Subcutaneous preadipocyte (primary cell): ENCODE measurements around the gene RNU6-9. TPM values are rescaled to one million over a fixed set of nuclear protein-coding genes. Genes with fewer than 3 reads are reported as not detected.

ENCODE experiments used
- small RNA-seq: library from RNA; depleted of rRNA; stranded (forward); fragments of <200 nt; gene quantifications from one replicate; pipeline ENCODE3, GENCODE V24; 2012
- total RNA-seq: library from RNA; depleted of rRNA; stranded (reverse); fragments of >200 nt; gene quantifications from 2 replicates; pipeline ENCODE4 v1.2.3, GENCODE V29; 2012

Gene RNU6-9
- total RNA-seq: not detected in 2 replicates

DNA sequence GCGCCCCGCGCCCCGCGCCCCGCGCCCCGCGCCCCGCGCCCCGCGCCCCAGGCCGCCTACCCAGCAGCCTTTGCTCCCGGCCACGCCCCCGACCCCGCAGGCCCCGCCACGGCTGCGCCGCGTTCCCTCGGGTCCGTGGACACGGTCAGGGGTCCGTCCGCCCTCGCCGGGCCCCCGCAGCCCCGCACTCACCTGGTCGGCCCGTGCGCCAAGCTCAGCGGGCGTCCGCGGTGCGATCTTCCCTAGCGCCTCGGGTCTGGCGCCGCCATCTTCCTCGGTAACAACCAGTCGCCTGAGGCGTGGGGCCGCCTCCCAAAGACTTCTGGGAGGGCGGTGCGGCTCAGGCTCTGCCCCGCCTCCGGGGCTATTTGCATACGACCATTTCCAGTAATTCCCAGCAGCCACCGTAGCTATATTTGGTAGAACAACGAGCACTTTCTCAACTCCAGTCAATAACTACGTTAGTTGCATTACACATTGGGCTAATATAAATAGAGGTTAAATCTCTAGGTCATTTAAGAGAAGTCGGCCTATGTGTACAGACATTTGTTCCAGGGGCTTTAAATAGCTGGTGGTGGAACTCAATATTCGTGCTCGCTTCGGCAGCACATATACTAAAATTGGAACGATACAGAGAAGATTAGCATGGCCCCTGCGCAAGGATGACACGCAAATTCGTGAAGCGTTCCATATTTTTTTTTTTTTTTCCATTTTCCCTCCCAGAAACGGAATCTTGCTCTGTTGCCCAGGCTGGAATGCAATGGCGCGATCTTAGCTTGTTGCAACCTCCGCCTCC is at the start of gene RNU6-9, which contains the start of gene MED16:
TSS of gene RNU6-9 (plus strand) at position 591 of the 796 bp plus-strand sequence.
TSS of gene MED16 (minus strand) at position 294 of the 796 bp plus-strand sequence. CDS start 2,056 bp downstream, outside the sequence.

DNA sequence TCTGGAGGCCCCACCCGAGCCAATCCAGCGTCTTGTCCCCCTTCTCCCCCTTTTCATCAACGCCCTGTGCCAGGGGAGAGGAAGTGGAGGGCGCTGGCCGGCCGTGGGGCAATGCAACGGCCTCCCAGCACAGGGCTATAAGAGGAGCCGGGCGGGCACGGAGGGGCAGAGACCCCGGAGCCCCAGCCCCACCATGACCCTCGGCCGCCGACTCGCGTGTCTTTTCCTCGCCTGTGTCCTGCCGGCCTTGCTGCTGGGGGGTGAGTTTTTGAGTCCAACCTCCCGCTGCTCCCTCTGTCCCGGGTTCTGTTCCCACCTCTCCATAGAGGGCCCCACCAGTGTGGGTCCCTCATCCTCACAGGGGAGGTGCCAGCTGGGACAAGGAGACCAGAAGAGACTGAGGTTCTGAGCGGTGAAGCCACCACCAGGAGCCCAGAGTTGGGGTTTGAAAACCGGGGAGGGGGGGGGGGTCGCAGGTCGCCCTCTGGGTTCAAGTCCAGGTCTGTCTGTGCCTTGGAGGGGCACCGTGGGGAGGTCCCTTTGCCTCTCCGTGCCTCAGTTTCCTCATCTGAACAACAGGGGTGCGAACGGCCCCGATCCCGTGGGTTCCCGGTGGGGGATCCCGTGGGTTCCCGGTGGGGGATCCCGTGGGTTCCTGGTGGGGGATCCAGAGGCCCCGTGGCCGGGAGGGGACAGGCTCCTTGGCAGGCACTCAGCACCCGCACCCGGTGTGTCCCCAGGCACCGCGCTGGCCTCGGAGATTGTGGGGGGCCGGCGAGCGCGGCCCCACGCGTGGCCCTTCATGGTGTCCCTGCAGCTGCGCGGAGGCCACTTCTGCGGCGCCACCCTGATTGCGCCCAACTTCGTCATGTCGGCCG is 40.9 kb upstream of the RNU6-9 start, which contains the start of gene ELANE:
TSS of gene ELANE (plus strand) at position 168 of the 878 bp plus-strand sequence. CDS start at position 194, 26 bp downstream.

DNA sequence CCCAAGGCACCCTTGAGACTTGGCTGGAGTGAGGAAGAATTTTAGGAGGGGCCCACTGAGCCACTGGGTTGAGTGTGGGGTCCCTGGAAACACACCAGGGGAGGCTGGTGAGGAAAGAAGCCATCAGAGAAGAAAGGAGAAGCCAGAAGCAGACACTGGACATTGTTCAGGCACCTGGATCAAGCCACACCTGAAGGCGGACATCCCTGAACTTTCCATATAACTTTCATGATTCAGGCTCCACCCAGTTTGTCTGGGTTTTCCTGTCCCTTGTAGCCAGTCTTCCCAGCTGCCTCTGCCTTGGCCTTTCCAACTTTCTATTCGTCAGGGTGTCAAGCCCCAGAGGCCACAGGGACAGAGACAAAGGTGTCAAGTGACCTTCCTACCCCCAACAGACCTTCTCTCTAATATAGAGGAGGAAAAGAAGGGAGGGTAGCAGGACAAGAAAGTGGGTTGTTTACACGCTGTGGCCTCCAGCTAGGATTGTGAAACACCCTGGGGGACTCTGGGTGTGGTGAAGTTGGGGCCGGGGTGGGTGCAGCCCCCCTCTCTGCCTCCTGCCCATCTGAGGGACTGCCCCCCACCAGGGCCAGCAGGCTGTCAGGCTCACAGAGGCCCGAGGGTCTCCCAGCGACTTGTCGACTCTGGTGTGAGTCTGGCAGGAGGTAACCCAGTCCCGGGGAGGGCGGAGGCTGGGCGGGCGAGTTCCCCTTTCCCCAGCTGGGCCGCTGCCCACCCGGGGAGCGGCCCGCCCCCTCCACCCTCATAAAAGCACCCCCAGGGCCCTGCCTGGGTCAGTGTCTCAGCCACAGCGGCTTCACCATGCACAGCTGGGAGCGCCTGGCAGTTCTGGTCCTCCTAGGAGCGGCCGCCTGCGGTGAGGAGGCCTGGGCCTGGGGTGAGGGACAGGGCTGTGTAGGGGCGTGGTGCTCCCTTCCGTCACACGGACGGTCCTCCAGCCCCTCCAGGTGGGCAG is 34.1 kb upstream of the RNU6-9 start, which contains the start of gene CFD:
TSS of gene CFD (plus strand) at position 797 of the 976 bp plus-strand sequence. CDS start at position 823, 26 bp downstream.

DNA sequence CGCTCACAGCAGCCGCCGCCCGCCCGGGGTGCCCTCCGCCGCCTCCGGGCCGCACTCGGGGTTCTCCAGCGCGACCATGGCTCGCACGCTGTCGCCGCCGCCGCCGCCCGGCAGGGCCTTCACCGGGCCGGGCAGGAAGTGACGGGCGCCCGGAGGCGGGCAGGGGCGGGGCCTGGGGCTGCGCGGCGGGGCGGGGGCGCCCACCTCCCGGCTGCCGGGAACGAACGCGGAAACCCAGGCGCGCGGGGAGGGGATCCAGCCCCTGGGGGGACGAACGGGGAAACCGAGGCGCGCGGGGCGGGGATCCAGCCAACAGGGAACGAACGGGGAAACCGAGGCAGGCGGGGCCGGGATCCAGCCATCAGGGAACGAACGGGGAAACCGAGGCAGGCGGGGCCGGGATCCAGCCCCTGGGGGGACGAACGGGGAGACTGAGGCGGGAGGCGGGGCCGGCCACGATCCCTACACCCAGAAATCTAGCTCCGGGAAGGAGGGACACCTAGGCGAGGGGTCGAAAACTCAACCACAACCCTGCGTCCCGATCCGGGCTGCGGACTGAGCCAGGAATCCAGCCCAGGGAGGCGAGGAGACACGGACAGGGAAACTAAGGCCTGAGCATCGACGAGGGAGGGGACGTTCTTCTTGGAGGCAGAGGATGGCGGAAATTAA is 19.9 kb downstream of the RNU6-9 start, which contains the start of gene R3HDM4:
TSS of gene R3HDM4 (minus strand) at position 140 of the 669 bp plus-strand sequence. CDS start at position 78, 62 bp downstream.

DNA sequence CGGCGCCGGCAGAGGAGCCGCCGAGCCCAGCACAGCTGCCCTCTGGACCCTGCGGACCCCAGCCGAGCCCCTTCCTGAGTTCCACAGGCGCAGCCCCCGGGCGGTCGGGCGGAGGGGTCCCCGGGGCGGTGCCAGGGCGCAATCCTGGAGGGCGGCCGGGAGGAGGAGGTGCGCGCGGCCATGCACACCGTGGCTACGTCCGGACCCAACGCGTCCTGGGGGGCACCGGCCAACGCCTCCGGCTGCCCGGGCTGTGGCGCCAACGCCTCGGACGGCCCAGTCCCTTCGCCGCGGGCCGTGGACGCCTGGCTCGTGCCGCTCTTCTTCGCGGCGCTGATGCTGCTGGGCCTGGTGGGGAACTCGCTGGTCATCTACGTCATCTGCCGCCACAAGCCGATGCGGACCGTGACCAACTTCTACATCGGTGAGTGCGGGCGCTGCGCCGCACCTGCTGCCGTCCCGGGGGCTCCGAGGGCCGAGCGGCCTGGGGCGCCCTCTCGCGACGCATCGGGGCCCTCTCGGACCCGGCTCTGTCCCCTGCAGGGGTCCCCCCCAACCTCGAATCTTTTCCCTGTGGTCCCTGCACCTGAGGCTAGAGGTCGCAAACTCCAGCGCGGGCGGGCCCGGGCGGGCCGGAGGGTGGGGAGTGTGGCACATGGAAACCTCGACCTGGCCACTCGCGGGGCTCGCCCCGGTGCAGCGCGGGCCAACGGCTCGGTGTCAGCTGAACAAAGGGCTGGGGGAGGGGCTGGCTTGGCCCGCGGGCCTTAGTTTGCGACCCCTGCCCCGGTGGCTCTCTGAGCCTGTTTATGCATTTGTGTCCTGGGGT is 24.3 kb downstream of the RNU6-9 start, which contains the start of gene KISS1R:
TSS of gene KISS1R (plus strand) at position 11 of the 829 bp plus-strand sequence. CDS start at position 181, 170 bp downstream.

DNA sequence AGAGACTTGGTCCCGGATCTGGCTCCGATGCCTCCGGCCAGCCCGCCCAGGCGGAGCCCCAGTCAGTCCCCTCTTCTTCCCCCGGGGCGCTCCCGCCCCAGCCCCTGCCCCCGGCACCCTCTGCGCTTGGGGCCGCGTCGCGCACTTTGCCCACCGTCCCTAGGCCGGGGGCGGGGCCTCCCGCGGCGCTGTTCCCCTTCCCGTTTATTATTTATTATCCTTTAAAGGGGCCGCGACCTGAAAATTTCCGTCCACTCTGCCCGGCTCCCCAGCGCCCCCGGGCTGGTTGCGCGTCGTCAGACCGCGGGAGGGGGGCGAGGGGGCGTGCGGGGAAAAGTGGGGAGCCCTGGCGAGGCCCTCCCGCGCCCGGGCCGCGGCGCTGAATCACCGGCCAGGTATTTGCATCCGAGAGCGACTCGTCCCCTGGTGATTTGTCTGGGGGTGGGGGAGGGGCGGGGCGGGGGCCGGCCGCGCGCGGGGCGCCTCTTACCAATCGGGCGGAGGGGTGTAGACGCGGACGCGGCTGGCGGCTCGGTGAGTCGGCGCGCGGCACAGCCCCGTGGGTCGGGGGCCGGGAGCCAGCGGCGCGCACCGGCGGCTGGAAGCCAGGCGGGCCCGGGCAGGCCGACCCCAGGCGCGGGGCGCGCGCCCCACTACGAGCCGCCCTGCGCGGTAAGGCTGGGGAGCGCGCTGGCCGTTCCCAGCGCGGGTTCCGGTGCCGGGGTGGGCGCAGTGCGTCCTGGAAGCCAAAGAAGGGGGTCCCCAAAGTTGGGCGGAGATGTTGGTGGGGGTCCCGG is 32.4 kb downstream of the RNU6-9 start, which contains the start of gene ARID3A:
TSS of gene ARID3A (plus strand) at position 510 of the 797 bp plus-strand sequence. CDS start 3,494 bp downstream, outside the sequence.

Small RNAs within 50 kb of the gene (small RNA-seq; reads per million reads assigned to genes)
- 5.8 reads per million, percentile 93 among the genes with 10 or more reads in this experiment for gene RNU6-9

Other genes starting within 250 kb of the RNU6-9 start
- gene RNF126, start 230.3 kb upstream of the RNU6-9 start, total RNA-seq: 37.5 and 48.5 TPM in 2 replicates
- gene FSTL3, start 217.1 kb upstream of the RNU6-9 start, total RNA-seq: 29.9 and 33.8 TPM in 2 replicates
- not detected in 2 replicates for gene PRSS57, start 198.0 kb upstream of the RNU6-9 start, total RNA-seq
- gene PALM, start 184.5 kb upstream of the RNU6-9 start, total RNA-seq: 2.5 and 9.9 TPM in 2 replicates
- 0.20 TPM in 1 of 2 replicates, not detected in the other for gene MISP, start 142.4 kb upstream of the RNU6-9 start, total RNA-seq
- gene PTBP1, start 96.0 kb upstream of the RNU6-9 start, total RNA-seq: 133 and 189 TPM in 2 replicates
- not detected in 2 replicates for gene PLPPR3, start 71.5 kb upstream of the RNU6-9 start, total RNA-seq
- gene AZU1, start 65.6 kb upstream of the RNU6-9 start, total RNA-seq: not detected in 2 replicates
- not detected in 2 replicates for gene PRTN3, start 52.5 kb upstream of the RNU6-9 start, total RNA-seq
- 0.20 and 0.37 TPM in 2 replicates for gene ELANE, start 41.2 kb upstream of the RNU6-9 start, total RNA-seq
- 8.0 and 144 TPM in 2 replicates for gene CFD, start 33.8 kb upstream of the RNU6-9 start, total RNA-seq
- gene MED16, start 297 bp upstream of the RNU6-9 start, total RNA-seq: 24.3 and 25.0 TPM in 2 replicates
- gene R3HDM4, start 19.7 kb downstream of the RNU6-9 start, total RNA-seq: 23.1 and 25.7 TPM in 2 replicates
- not detected in 2 replicates for gene KISS1R, start 23.8 kb downstream of the RNU6-9 start, total RNA-seq
- 18.4 and 33.2 TPM in 2 replicates for gene ARID3A, start 32.6 kb downstream of the RNU6-9 start, total RNA-seq
- 68.0 and 80.9 TPM in 2 replicates for gene WDR18, start 90.9 kb downstream of the RNU6-9 start, total RNA-seq
- under 0.01 and 0.20 TPM in 2 replicates for gene GRIN3B, start 106.9 kb downstream of the RNU6-9 start, total RNA-seq
- 68.3 and 80.5 TPM in 2 replicates for gene TMEM259, start 127.6 kb downstream of the RNU6-9 start, total RNA-seq
- not detected in 2 replicates for gene RNU6-2, start 128.0 kb downstream of the RNU6-9 start, total RNA-seq
- 122 and 131 TPM in 2 replicates for gene CNN2, start 133.1 kb downstream of the RNU6-9 start, total RNA-seq
- 4.0 and 4.3 TPM in 2 replicates for gene ABCA7, start 146.6 kb downstream of the RNU6-9 start, total RNA-seq
- 0.78 and 1.5 TPM in 2 replicates for gene ARHGAP45, start 173.7 kb downstream of the RNU6-9 start, total RNA-seq
- gene POLR2E, start 201.9 kb downstream of the RNU6-9 start, total RNA-seq: 84.5 and 113 TPM in 2 replicates
- gene GPX4, start 210.5 kb downstream of the RNU6-9 start, total RNA-seq: 326 and 402 TPM in 2 replicates